Left ventricle myocardium inferior (tissue), 1 donor: ENCODE data around the gene PCBP3. TPM values are rescaled to one million over a fixed set of nuclear protein-coding genes. Genes with fewer than 3 reads are reported as not detected.

Source experiments
- DNase-seq: peaks from one replicate; pipeline ENCODE4 v3.0.0-alpha.2; 2020
- H3K27ac ChIP-seq: fragments of 200-600 bp; replicated peaks from 2 replicates; pipeline ENCODE4 v1.8.0; 2021
- H3K27me3 ChIP-seq: fragments of 200-600 bp; 2 replicates; pipeline ENCODE4 v1.8.0; 2021; ENCODE audit warnings: low read depth
- H3K36me3 ChIP-seq: fragments of 200-600 bp; 2 replicates; pipeline ENCODE4 v1.8.0; 2021
- H3K4me1 ChIP-seq: fragments of 200-600 bp; 2 replicates; pipeline ENCODE4 v1.8.0; 2021
- H3K4me3 ChIP-seq: fragments of 200-600 bp; 2 replicates; pipeline ENCODE4 v1.8.0; 2021; ENCODE audit warnings: mild to moderate bottlenecking, moderate library complexity
- H3K9me3 ChIP-seq: fragments of 200-600 bp; replicated peaks from 2 replicates; pipeline ENCODE4 v1.8.0; 2021
- intact Hi-C: fragments of 100-400 bp; cut with micrococcal nuclease; formaldehyde crosslinking; loops from one replicate; pipeline ENCODE4 v1.11.0; 2022
- total RNA-seq: library from RNA; stranded (reverse); fragmentation: NEBNext Ultra II Directional; extraction: Animal tissue kit (Norgen Biotek cat#: 25700); gene quantifications from one replicate; pipeline ENCODE4 v1.2.1, GENCODE V29; 2021
- TF ChIP-seq, protein P1 (sequence below): fragments of 200-600 bp; IDR thresholded peaks from 2 replicates; pipeline ENCODE4 v1.8.0; 2021; ENCODE audit warnings: antibody characterized with exemption, mild to moderate bottlenecking, borderline replicate concordance
- donor health status: DM: no; HTN: yes; CAD: no; lungs with severe emphysema.

The PCBP3 gene
- total RNA-seq, 1 donor from 2014 or later, result 2.9 TPM

GRCh38 chr21:45914321-45914845 lies 270.9 kb downstream of the PCBP3 start:
- TF ChIP-seq, protein P1, sequence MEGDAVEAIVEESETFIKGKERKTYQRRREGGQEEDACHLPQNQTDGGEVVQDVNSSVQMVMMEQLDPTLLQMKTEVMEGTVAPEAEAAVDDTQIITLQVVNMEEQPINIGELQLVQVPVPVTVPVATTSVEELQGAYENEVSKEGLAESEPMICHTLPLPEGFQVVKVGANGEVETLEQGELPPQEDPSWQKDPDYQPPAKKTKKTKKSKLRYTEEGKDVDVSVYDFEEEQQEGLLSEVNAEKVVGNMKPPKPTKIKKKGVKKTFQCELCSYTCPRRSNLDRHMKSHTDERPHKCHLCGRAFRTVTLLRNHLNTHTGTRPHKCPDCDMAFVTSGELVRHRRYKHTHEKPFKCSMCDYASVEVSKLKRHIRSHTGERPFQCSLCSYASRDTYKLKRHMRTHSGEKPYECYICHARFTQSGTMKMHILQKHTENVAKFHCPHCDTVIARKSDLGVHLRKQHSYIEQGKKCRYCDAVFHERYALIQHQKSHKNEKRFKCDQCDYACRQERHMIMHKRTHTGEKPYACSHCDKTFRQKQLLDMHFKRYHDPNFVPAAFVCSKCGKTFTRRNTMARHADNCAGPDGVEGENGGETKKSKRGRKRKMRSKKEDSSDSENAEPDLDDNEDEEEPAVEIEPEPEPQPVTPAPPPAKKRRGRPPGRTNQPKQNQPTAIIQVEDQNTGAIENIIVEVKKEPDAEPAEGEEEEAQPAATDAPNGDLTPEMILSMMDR, result no peak
- Histone ChIP-seq H3K4me3 (no peak overlapping the region), H3K27ac (no peak overlapping the region), H3K36me3 (no peaks in the 10 kb centered on the region), H3K27me3 (no peaks in the 10 kb centered on the region), H3K4me1 (peaks cover 6% of the 10 kb centered on the region), H3K9me3 (no peaks in the 10 kb centered on the region)
- DNase-seq, result no peak
- intact Hi-C loops, result no loop called here

DNA sequence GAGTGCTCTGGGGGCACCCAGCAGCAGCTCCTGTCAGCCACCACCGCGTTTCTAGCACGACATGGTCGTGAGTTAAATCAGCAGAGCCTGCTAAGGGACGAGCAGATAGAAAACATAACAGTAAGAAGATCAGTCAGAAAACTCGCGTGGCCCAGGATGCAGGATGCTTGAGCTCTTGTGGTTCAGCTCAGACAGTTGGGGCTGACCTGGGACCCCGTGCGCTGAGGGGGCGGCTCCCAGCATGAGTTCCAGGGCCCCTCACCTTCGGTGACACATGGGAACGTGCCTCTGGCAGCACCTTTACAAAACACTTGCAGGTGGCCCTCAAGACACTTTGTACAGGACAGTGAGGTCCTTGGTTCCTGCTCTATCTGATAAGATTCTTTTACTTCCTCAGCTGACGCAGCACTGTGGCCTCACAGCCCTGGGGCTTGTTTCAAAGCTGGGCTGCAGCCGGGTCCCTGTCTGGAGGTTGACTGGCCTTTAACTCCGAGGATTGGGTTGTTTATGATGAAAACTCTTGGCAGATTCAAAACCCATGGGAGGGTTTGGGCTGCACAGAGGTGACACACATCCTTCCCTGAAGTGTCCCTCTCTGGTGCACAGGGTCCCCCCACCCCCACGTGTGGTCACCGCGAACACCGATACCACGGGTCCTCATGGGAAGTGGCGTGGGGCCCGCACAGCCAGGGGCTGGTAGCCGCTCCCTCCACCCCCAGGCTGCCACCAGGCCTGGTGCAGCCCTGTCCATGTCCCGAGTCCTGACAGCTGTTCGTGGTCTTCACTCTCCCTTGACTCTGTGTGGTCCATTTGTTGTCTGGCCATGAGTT lies 272.7 kb downstream of the PCBP3 start:
- no peak overlapping the region for H3K27ac ChIP-seq
- intact Hi-C loops, result no loop called here
- no peaks in the 10 kb centered on the region for H3K36me3 ChIP-seq
- peaks cover 7% of the 10 kb centered on the region for H3K27me3 ChIP-seq
- H3K9me3 ChIP-seq, result no peaks in the 10 kb centered on the region
- no peak overlapping the region for H3K4me3 ChIP-seq
- TF ChIP-seq, protein P1, result no peak
- H3K4me1 ChIP-seq, result no peaks in the 10 kb centered on the region
- DNase-seq, result no peak

- TF ChIP-seq, protein P1, result no peak
- no peak for DNase-seq
- H3K9me3 ChIP-seq, result no peaks in the 10 kb centered on the region
- H3K36me3 ChIP-seq, result no peaks in the 10 kb centered on the region
- H3K4me1 ChIP-seq, result no peaks in the 10 kb centered on the region
- H3K27ac ChIP-seq, result no peak overlapping the region
- peaks cover 7% of the 10 kb centered on the region for H3K27me3 ChIP-seq
- intact Hi-C loops, result no loop called here
- H3K4me3 ChIP-seq, result no peak overlapping the region
Measured at GRCh38 chr21:45917241-45917640, 273.7 kb downstream of the PCBP3 start.

DNA sequence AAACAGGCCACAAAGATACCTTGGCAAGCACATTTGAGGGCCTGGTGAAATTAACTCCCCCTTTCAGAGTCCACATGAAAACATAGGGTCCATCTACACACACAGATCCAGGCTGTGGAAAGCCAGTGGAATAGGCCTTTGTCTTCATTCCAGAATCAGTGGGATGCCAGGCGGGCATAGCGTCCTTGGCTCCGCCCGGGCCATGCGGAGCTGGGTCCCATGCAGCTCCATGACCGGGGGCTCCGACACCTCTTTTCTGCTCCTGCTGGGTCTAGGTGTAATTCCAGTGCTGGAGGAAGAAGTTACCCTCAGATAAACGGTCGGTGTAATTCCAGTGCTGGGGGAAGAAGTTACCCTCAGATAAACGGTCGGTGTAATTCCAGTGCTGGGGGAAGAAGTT lies 274.5 kb downstream of the PCBP3 start:
- H3K4me3 ChIP-seq, result no peak overlapping the region
- TF ChIP-seq, protein P1, result no peak
- no peaks in the 10 kb centered on the region for H3K36me3 ChIP-seq
- H3K4me1 ChIP-seq, result peaks cover 4% of the 10 kb centered on the region
- H3K27me3 ChIP-seq, result peaks cover 7% of the 10 kb centered on the region
- intact Hi-C loops, result no loop called here
- no peak overlapping the region for H3K27ac ChIP-seq
- no peaks in the 10 kb centered on the region for H3K9me3 ChIP-seq
- DNase-seq, result no peak

- no peaks in the 10 kb centered on the region for H3K9me3 ChIP-seq
- H3K4me3 ChIP-seq, result no peak overlapping the region
- no peaks in the 10 kb centered on the region for H3K36me3 ChIP-seq
- no peak overlapping the region for H3K27ac ChIP-seq
- TF ChIP-seq, protein P1, result no peak
- intact Hi-C loops, result no loop called here
- peaks cover 10% of the 10 kb centered on the region for H3K4me1 ChIP-seq
- DNase-seq, result no peak
- peaks cover 7% of the 10 kb centered on the region for H3K27me3 ChIP-seq
Measured at GRCh38 chr21:45918835-45919447, 275.4 kb downstream of the PCBP3 start.
